H1 (cell line): ENCODE results near the gene LHFPL6. TPM values are rescaled to one million over a fixed set of nuclear protein-coding genes. Genes with fewer than 3 reads are reported as not detected.
A peak's percentile ranks its signal among the peaks of the same experiment; 100 is the strongest.

Source experiments
- CTCF ChIA-PET: fragments of 300-600 bp; sonication (Branson Sonifier 250); formaldehyde crosslinking; loops from one replicate; lab custom pipeline; 2021; ENCODE audit not compliant: partially characterized antibody; lab: Charles Lee
- POLR2A ChIA-PET: fragments of 300-600 bp; sonication (Branson Sonifier 250); formaldehyde crosslinking; loops from one replicate; lab custom pipeline; 2021; ENCODE audit warnings: inconsistent platforms; ENCODE audit not compliant: partially characterized antibody; lab: Charles Lee
- DNase-seq, 2 experiments: peaks; one replicate each; pipeline versions ENCODE4 v3.0.0 to v3.0.0-alpha.2; 2010 to 2022; ENCODE audit warnings: low spot score in 2 of 2, low read depth in 1 of 2, mixed read lengths in 1 of 2
- FAIRE-seq: peaks from 2 replicates; lab custom pipeline; 2011; peaks lifted over from hg19 to GRCh38; lab: Jason Lieb, UNC
- H2AFZ ChIP-seq: 2 replicates; pipeline ENCODE4 v1.8.1; 2012; ENCODE audit warnings: low read length, inconsistent platforms
- H2AK5ac ChIP-seq: 2 replicates; pipeline ENCODE4 v1.6.1; 2013; ENCODE audit warnings: low read depth, low read length
- H2BK120ac ChIP-seq: replicated peaks from 2 replicates; pipeline ENCODE3; 2013; ENCODE audit warnings: low read depth, low read length, inconsistent platforms
- H2BK12ac ChIP-seq: 2 replicates; pipeline ENCODE4 v1.6.1; 2013; ENCODE audit warnings: low read depth, low read length
- H2BK15ac ChIP-seq: 2 replicates; pipeline ENCODE4 v1.6.1; 2013; ENCODE audit warnings: low read length
- H2BK20ac ChIP-seq: 2 replicates; pipeline ENCODE4 v1.6.1; 2013; ENCODE audit warnings: low read length
- H2BK5ac ChIP-seq: 2 replicates; pipeline ENCODE4 v1.6.1; 2013; ENCODE audit warnings: low read depth, low read length
- H3K14ac ChIP-seq: 2 replicates; pipeline ENCODE4 v1.6.1; 2013; ENCODE audit warnings: inconsistent platforms; ENCODE audit not compliant: insufficient read length
- H3K18ac ChIP-seq: 2 replicates; pipeline ENCODE4 v1.6.1; 2013; ENCODE audit warnings: low read length; ENCODE audit errors: extremely low read depth
- H3K23ac ChIP-seq: 2 replicates; pipeline ENCODE4 v1.6.1; 2013; ENCODE audit warnings: inconsistent platforms; ENCODE audit not compliant: insufficient read length
- H3K23me2 ChIP-seq: 2 replicates; pipeline ENCODE4 v1.6.1; 2013; ENCODE audit warnings: low read depth, low read length
- H3K27ac ChIP-seq: 2 replicates; pipeline ENCODE4 v1.6.1; 2011; ENCODE audit warnings: low read depth, low read length, inconsistent platforms
- H3K27me3 ChIP-seq, 4 experiments: replicated peaks in 1 of 4; 1 replicate in 1 of 4; 2 replicates in 3 of 4; pipeline versions ENCODE4 v1.6.1 to v1.8.1; 2011 to 2013; ENCODE audit warnings: low read length in 3 of 4, mild to moderate bottlenecking in 3 of 4, inconsistent platforms in 2 of 4, mixed read lengths in 2 of 4, moderate library complexity in 1 of 4; ENCODE audit not compliant: control insufficient read depth in 3 of 4, insufficient read depth in 3 of 4; ENCODE audit errors: extremely low read depth in 1 of 4
- H3K36me3 ChIP-seq, 4 experiments: 2 replicates each; pipeline versions ENCODE4 v1.6.1 to v1.8.1; 2011 to 2013; ENCODE audit warnings: mild to moderate bottlenecking in 4 of 4, low read length in 3 of 4, moderate library complexity in 2 of 4, control low read depth in 1 of 4, inconsistent platforms in 1 of 4; ENCODE audit not compliant: insufficient read depth in 4 of 4, control insufficient read depth in 2 of 4
- H3K4ac ChIP-seq: replicated peaks from 2 replicates; pipeline ENCODE3; 2013; ENCODE audit warnings: low read length, low read depth, mixed read lengths, inconsistent platforms; ENCODE audit not compliant: insufficient read length
- H3K4me1 ChIP-seq, 4 experiments: replicated peaks in 1 of 4; 1 replicate in 1 of 4; 2 replicates in 3 of 4; pipeline versions ENCODE4 v1.6.1 to v1.8.1; 2011 to 2013; ENCODE audit warnings: low read length in 3 of 4, inconsistent platforms in 2 of 4, mixed read lengths in 1 of 4; ENCODE audit not compliant: insufficient read depth in 4 of 4, control insufficient read depth in 3 of 4
- H3K4me2 ChIP-seq, 2 experiments: 2 replicates each; pipeline versions ENCODE4 v1.6.1 to v1.8.1; 2011 to 2013; ENCODE audit warnings: low read depth in 2 of 2, low read length in 2 of 2, control low read depth in 1 of 2, inconsistent platforms in 1 of 2, mild to moderate bottlenecking in 1 of 2; ENCODE audit not compliant: insufficient read depth in 1 of 2
- H3K4me3 ChIP-seq, 4 experiments: fragments of 200-600, 300-600 bp in 1 of 4; sonication (generic), shearing (Covaris generic), sonication (Bioruptor Twin) in 1 of 4; 2 replicates each; pipeline versions ENCODE4 v1.5.1 to v1.8.1; 2011 to 2016; ENCODE audit warnings: low read length in 4 of 4, low read depth in 3 of 4, control low read depth in 2 of 4, inconsistent platforms in 2 of 4, mild to moderate bottlenecking in 2 of 4, mixed read lengths in 1 of 4, moderate library complexity in 1 of 4; ENCODE audit not compliant: insufficient read depth in 2 of 4; ENCODE audit errors: extremely low read depth in 1 of 4
- H3K56ac ChIP-seq: replicated peaks from 2 replicates; pipeline ENCODE3; 2013; ENCODE audit warnings: low read depth, mild to moderate bottlenecking, mixed read lengths, low read length, inconsistent platforms; ENCODE audit not compliant: insufficient read length
- H3K79me1 ChIP-seq: 2 replicates; pipeline ENCODE4 v1.6.1; 2013; ENCODE audit warnings: low read depth, low read length, control low read depth
- H3K79me2 ChIP-seq, 2 experiments: 2 replicates each; pipeline versions ENCODE4 v1.6.1 to v1.8.1; 2012 to 2013; ENCODE audit warnings: low read length in 2 of 2, mild to moderate bottlenecking in 2 of 2, inconsistent platforms in 1 of 2; ENCODE audit not compliant: insufficient read depth in 2 of 2, control insufficient read depth in 1 of 2
- H3K9ac ChIP-seq, 4 experiments: replicated peaks in 1 of 4; 1 replicate in 1 of 4; 2 replicates in 3 of 4; pipeline versions ENCODE4 v1.6.1 to v1.8.1; 2011 to 2013; ENCODE audit warnings: low read depth in 3 of 4, low read length in 3 of 4, control low read depth in 2 of 4, mild to moderate bottlenecking in 2 of 4, moderate library complexity in 2 of 4, inconsistent platforms in 1 of 4; ENCODE audit errors: extremely low read depth in 1 of 4
- H3K9me3 ChIP-seq, 2 experiments: 2 replicates each; pipeline versions ENCODE4 v1.6.1 to v1.8.1; 2012 to 2013; ENCODE audit warnings: mild to moderate bottlenecking in 2 of 2, moderate library complexity in 2 of 2, control low read depth in 1 of 2, inconsistent platforms in 1 of 2, low read depth in 1 of 2, low read length in 1 of 2, mixed read lengths in 1 of 2; ENCODE audit not compliant: insufficient read depth in 2 of 2
- H4K20me1 ChIP-seq, 2 experiments: replicated peaks in 1 of 2; 2 replicates each; pipeline versions ENCODE3 to v1.8.1; 2011 to 2013; ENCODE audit warnings: inconsistent platforms in 2 of 2, low read length in 2 of 2, mild to moderate bottlenecking in 1 of 2; ENCODE audit not compliant: insufficient read depth in 2 of 2, control insufficient read depth in 1 of 2
- H4K5ac ChIP-seq: 2 replicates; pipeline ENCODE4 v1.6.1; 2013; ENCODE audit warnings: low read length, low read depth, mixed read lengths, inconsistent platforms; ENCODE audit not compliant: insufficient read length
- H4K8ac ChIP-seq: 2 replicates; pipeline ENCODE4 v1.8.0; 2013; ENCODE audit warnings: mild to moderate bottlenecking, moderate library complexity, low read length, inconsistent platforms; ENCODE audit not compliant: insufficient read depth; ENCODE audit errors: extremely low read depth
- H4K91ac ChIP-seq: replicated peaks from 2 replicates; pipeline ENCODE3; 2013; ENCODE audit warnings: low read length, mixed read lengths, inconsistent platforms; ENCODE audit not compliant: insufficient read length
- BRCA1 ChIP-seq: IDR thresholded peaks from 2 replicates; pipeline ENCODE4 v1.6.1; 2012; ENCODE audit warnings: low read depth, low read length, improper control_type of control experiment
- CBX8 ChIP-seq: fragments of 300-800, 300-1000 bp; sonication (generic); IDR thresholded peaks from 2 replicates; pipeline ENCODE4 v1.7.1; 2016; ENCODE audit warnings: low read depth, low read length, borderline replicate concordance
- EP300 ChIP-seq, 2 experiments: IDR thresholded peaks; 1 replicate in 1 of 2; 2 replicates in 1 of 2; pipeline ENCODE4 v1.6.1; 2011 to 2012; ENCODE audit warnings: low read depth in 2 of 2, low read length in 2 of 2, mild to moderate bottlenecking in 2 of 2, borderline replicate concordance in 1 of 2, inconsistent platforms in 1 of 2, moderate library complexity in 1 of 2
- FOSL1 ChIP-seq: IDR thresholded peaks from 2 replicates; pipeline ENCODE4 v1.6.1; 2011; ENCODE audit warnings: mild to moderate bottlenecking, low read depth, low read length, moderate library complexity; ENCODE audit not compliant: insufficient read depth
- SAP30 ChIP-seq: fragments of 300-600 bp; sonication (generic); IDR thresholded peaks from 2 replicates; pipeline ENCODE4 v1.7.1; 2012; ENCODE audit warnings: low read length, moderate library complexity, mild to moderate bottlenecking, inconsistent platforms; ENCODE audit not compliant: insufficient read depth, insufficient replicate concordance
- TEAD4 ChIP-seq: IDR thresholded peaks from 2 replicates; pipeline ENCODE4 v1.6.1; 2012; ENCODE audit warnings: low read depth, low read length, inconsistent platforms, mixed read lengths
- WGBS, 2 experiments: shearing (Covaris generic) in 1 of 2; methylation state at CpG; one replicate each; pipeline versions ENCODE4 v1.1.6 to v1.1.7; 2013 to 2015; ENCODE audit warnings: low lambda C conversion rate in 2 of 2, mixed read lengths in 2 of 2, inconsistent platforms in 1 of 2, low coverage in 1 of 2, missing lambda C conversion rate in 1 of 2; ENCODE audit not compliant: insufficient replicate concordance in 2 of 2, insufficient coverage in 1 of 2, insufficient read length in 1 of 2; ENCODE audit errors: extremely low coverage in 1 of 2, missing lambda C conversion rate in 1 of 2; 5-methylcytosine and 5-hydroxymethylcytosine counted together
- polyA plus RNA-seq, 7 experiments: library from polyadenylated mRNA; depleted of rRNA in 3 of 7; stranded (reverse) in 5 of 7; unstranded in 2 of 7; fragments of >200 nt in 5 of 7; fragments of 200-250 nt in 2 of 7; gene quantifications; 1 replicate in 5 of 7; 2 replicates in 1 of 7; 4 replicates in 1 of 7; pipeline versions ENCODE4 v1.2.1 to v1.2.3, GENCODE V29; 2011 to 2013; ENCODE audit warnings: missing spikeins in 2 of 7, mixed read lengths in 2 of 7
- total RNA-seq: library from RNA; stranded (reverse); fragmentation: NEBNext Ultra II Directional; extraction: Animal tissue kit (Norgen Biotek cat#: 25700); gene quantifications from 2 replicates; pipeline ENCODE4 v1.2.1, GENCODE V29; 2021

The LHFPL6 gene
- total and polyA plus RNA-seq, 2 of the 8 experiments (the other 6 are each of a cell fraction or from before 2014, with no cell fraction given), result 7.6 to 17.0 TPM

DNA sequence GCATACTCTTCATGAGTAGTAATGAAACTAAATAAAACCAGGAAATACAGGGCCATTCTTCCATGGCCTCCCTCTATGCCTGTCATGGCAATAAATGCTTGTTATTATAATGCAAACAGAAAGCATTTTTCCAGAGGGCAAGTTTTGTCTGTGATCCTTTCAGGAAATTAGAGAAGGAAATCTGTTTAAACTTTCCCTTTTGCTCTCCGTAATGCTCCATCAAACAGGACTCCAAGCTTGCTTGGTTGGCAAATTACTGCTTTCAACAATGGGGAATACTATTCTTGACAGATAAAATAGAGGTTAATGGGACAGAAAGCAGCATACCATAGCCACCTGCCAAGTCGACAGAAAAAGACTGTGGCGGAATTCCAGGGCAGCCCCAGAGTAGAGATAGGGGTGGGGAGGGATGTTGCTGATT, 252.5 kb downstream of the LHFPL6 start:
- Histone ChIP-seq H3K9ac (no peak overlapping the region), H3K4ac (no peak overlapping the region), H3K4me1 (peaks cover 2 to 15% (median 7%) of the 10 kb centered on the region in 4 experiments; a peak in 5 of 7 replicates), H4K8ac (no peak overlapping the region), H3K56ac (no peak overlapping the region), H3K4me2 (peak overlapping the region in 1 of 2 experiments; percentile 17; a peak in 1 of 4 replicates), H2BK120ac (no peak overlapping the region), H2BK15ac (no peak overlapping the region), H2AK5ac (no peak overlapping the region)
- POLR2A ChIA-PET, result no interaction called here
- FAIRE-seq (peak; percentile 39), DNase-seq (no peak)
- CTCF ChIA-PET, result interaction anchor here (0.6 to 2.4 kb wide), 7 partner anchors 9 to 334 kb away, joined by 3 to 7 read pairs (median 3); no protein-coding TSS in a partner anchor
- 25% methylated on average over 3 of the region's 3 CpGs; no CpG with 5 or more reads in 1 of the 2 experiments for WGBS, 2 experiments
- TF ChIP-seq FOSL1 (no peak), BRCA1 (no peak), TEAD4 (peak; percentile 47; the same call in 1 of the 2 replicates), EP300 (IDR thresholded peaks at IDR 0.05; ENCODE audit: borderline replicate concordance in 1 of 2, low read depth in 2 of 2, low read length in 2 of 2) (no peak), CBX8 (no peak), SAP30 (no peak)
- TF ChIP-seq, all 59 proteins: peak for 1
- no peaks in the 10 kb centered on the region for H3K9me3 ChIP-seq
- H3K4me3 ChIP-seq, result no peak overlapping the region
- H3K79me2 ChIP-seq, result no peaks in the 10 kb centered on the region
- no peak overlapping the region for H4K91ac ChIP-seq
- H2BK5ac ChIP-seq, result no peak overlapping the region
- no peak overlapping the region for H3K14ac ChIP-seq
- no peak overlapping the region for H3K27ac ChIP-seq
- no peak overlapping the region for H3K23ac ChIP-seq
- peaks cover 0 to 2% of the 10 kb centered on the region in 2 experiments for H4K20me1 ChIP-seq
- H2AFZ ChIP-seq, result no peak overlapping the region
- H2BK12ac ChIP-seq, result no peak overlapping the region
- H3K36me3 ChIP-seq, result no peaks in the 10 kb centered on the region
- H4K5ac ChIP-seq, result no peak overlapping the region
- no peaks in the 10 kb centered on the region for H3K23me2 ChIP-seq
- no peak overlapping the region for H2BK20ac ChIP-seq
- H3K27me3 ChIP-seq, result peaks cover 2 to 23% (median 12%) of the 10 kb centered on the region in 4 experiments; a peak in 6 of 7 replicates
- no peak overlapping the region for H3K18ac ChIP-seq
- H3K79me1 ChIP-seq, result no peaks in the 10 kb centered on the region
